CD4-positive, CD25-positive, alpha-beta regulatory T cell (primary cell): ENCODE results near the gene S100A8. TPM values are rescaled to one million over a fixed set of nuclear protein-coding genes. Genes with fewer than 3 reads are reported as not detected.

Source experiments
- ATAC-seq, 2 donors: fragments of 150-1000 bp; cut with Tn5 transposase; one replicate each; pipeline ENCODE4 v1.10.0; 2021; ENCODE audit warnings: low read depth in 2 of 2, moderate number of reproducible peaks in 2 of 2, moderate library complexity in 1 of 2
- DNase-seq, 3 donors: peaks; one replicate each; pipeline versions ENCODE4 v3.0.0 to v3.0.0-alpha.2; 2012 to 2022; ENCODE audit warnings: mixed read lengths in 1 of 3
- H3K27ac ChIP-seq: one replicate; pipeline ENCODE4 v1.7.0; 2013; ENCODE audit warnings: mild to moderate bottlenecking, low read length; ENCODE audit not compliant: insufficient read depth, poor library complexity, severe bottlenecking
- H3K27me3 ChIP-seq: one replicate; pipeline ENCODE4 v1.7.0; 2013; ENCODE audit warnings: low read length; ENCODE audit not compliant: control insufficient read depth, insufficient read depth
- H3K36me3 ChIP-seq: one replicate; pipeline ENCODE4 v1.7.0; 2013; ENCODE audit warnings: mild to moderate bottlenecking, low read length, moderate library complexity; ENCODE audit not compliant: control insufficient read depth, insufficient read depth
- H3K4me1 ChIP-seq: 2 replicates; pipeline ENCODE4 v1.7.0; 2013; ENCODE audit warnings: mild to moderate bottlenecking, low read length; ENCODE audit not compliant: insufficient read depth, control insufficient read depth, poor library complexity, severe bottlenecking
- H3K4me3 ChIP-seq: one replicate; pipeline ENCODE4 v1.7.0; 2013; ENCODE audit warnings: low read depth, mild to moderate bottlenecking, low read length, moderate library complexity
- H3K9me3 ChIP-seq, 2 experiments: 1 replicate in 1 of 2; 2 replicates in 1 of 2; pipeline ENCODE4 v1.7.0; 2013; ENCODE audit warnings: low read length in 2 of 2, mild to moderate bottlenecking in 1 of 2, moderate library complexity in 1 of 2; ENCODE audit not compliant: control insufficient read depth in 2 of 2
- H3K27ac Mint-ChIP-seq, 3 donors: one replicate each; pipeline ENCODE4 v1.8.0; 2020 to 2022; ENCODE audit warnings: mild to moderate bottlenecking in 3 of 3, mixed read lengths in 3 of 3, moderate library complexity in 2 of 3
- H3K27me3 Mint-ChIP-seq: one replicate; pipeline ENCODE4 v1.8.0; 2022; ENCODE audit warnings: mild to moderate bottlenecking, mixed read lengths
- H3K36me3 Mint-ChIP-seq: one replicate; pipeline ENCODE4 v1.8.0; 2020; ENCODE audit warnings: mixed read lengths
- H3K4me1 Mint-ChIP-seq, 4 donors: one replicate each; pipeline ENCODE4 v1.8.0; 2020 to 2022; ENCODE audit warnings: mixed read lengths in 4 of 4, mild to moderate bottlenecking in 1 of 4
- H3K4me3 Mint-ChIP-seq, 4 donors: one replicate each; pipeline ENCODE4 v1.8.0; 2020 to 2022; ENCODE audit warnings: mild to moderate bottlenecking in 4 of 4, mixed read lengths in 4 of 4, moderate library complexity in 3 of 4
- H3K9me3 Mint-ChIP-seq, 7 donors: one replicate each; pipeline ENCODE4 v1.8.0; 2020 to 2022; ENCODE audit warnings: mixed read lengths in 7 of 7, mild to moderate bottlenecking in 3 of 7, moderate library complexity in 2 of 7
- polyA plus RNA-seq, 4 donors: library from polyadenylated mRNA; unstranded; fragments of 300-500 nt; fragmentation: Illumina TruSeq; gene quantifications; one replicate each; pipeline ENCODE4 v1.2.3, GENCODE V29; 2021
- total RNA-seq: library from RNA; stranded (reverse); gene quantifications from one replicate; pipeline ENCODE4 v1.2.3, GENCODE V29; 2022

Gene S100A8
- total and polyA plus RNA-seq, 5 donors from 2014 or later = 2.7 to 32.7 (median 7.8) TPM; not detected in 2

DNA sequence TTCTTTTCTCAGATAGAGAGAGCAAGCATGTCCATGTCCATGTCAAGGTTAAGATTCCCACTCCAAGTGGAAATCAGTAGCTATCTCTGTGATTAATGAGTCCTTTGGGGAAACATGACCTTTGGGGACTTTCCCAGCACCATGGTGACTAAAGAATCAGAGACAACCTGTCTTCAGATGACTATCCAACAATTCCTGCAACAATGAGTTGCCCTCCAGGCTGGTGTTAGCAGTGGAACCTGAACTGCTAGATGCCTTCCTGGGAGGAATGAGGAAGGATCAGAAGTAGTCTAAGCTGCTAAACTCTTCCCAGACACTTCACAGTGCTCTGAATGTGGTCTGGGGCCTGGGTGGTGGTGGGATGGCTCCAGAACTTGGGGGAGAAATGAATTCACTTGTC is 26.7 kb downstream of the S100A8 start:
- H3K36me3 Mint-ChIP-seq = no peaks in the 10 kb centered on the region
- no peaks in the 10 kb centered on the region for H3K9me3 Mint-ChIP-seq
- ATAC-seq = no peak
- Histone ChIP-seq H3K27ac (no peak overlapping the region), H3K4me1 (no peaks in the 10 kb centered on the region), H3K4me3 (no peak overlapping the region), H3K27me3 (no peaks in the 10 kb centered on the region), H3K9me3 (no peaks in the 10 kb centered on the region), H3K36me3 (no peaks in the 10 kb centered on the region)
- DNase-seq = no peak
- peaks cover 9% of the 10 kb centered on the region for H3K27me3 Mint-ChIP-seq
- H3K27ac Mint-ChIP-seq = no peak overlapping the region
- no peak overlapping the region for H3K4me3 Mint-ChIP-seq
- H3K4me1 Mint-ChIP-seq = no peaks in the 10 kb centered on the region

GRCh38 chr1:153363641-153364040 is 27.2 kb downstream of the S100A8 start:
- peaks cover 9% of the 10 kb centered on the region for H3K27me3 Mint-ChIP-seq
- Histone ChIP-seq H3K27me3 (no peaks in the 10 kb centered on the region), H3K4me3 (no peak overlapping the region), H3K27ac (no peak overlapping the region), H3K9me3 (no peaks in the 10 kb centered on the region), H3K36me3 (no peaks in the 10 kb centered on the region), H3K4me1 (no peaks in the 10 kb centered on the region)
- no peaks in the 10 kb centered on the region for H3K9me3 Mint-ChIP-seq
- no peaks in the 10 kb centered on the region for H3K36me3 Mint-ChIP-seq
- no peak overlapping the region for H3K27ac Mint-ChIP-seq
- no peak overlapping the region for H3K4me3 Mint-ChIP-seq
- DNase-seq (no peak), ATAC-seq (no peak)
- H3K4me1 Mint-ChIP-seq = no peaks in the 10 kb centered on the region

DNA sequence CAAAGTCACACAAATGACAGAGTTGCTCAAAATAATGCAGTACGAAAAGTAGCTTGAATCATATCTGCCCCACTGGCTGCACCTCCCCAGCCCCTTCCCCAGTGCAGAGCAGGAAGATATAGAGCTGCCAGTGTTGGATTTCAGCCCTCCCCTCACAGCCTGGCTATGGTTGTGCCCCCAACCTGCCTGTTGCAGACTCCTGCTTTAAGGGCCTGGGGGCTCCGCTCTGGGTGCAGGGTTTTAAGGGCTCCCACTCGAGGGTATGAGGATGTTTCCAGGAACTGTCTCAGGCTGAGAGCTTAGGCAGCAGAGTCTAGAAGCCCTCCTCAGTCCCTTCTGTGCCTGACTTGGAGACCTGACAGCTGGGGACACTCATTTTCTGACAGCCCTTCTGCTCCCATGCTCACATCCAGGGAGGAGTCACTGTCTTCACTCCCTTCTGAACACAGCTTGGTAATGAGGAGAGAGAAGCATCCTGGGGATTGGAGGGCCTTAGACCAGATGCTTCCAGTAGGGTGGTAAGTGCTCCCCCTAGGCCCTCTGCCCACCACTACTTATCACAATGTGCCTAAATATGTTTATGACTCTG is 28.6 kb downstream of the S100A8 start:
- no peaks in the 10 kb centered on the region for H3K36me3 Mint-ChIP-seq
- H3K27me3 ChIP-seq = no peaks in the 10 kb centered on the region
- no peak overlapping the region for H3K4me3 Mint-ChIP-seq
- ATAC-seq (no peak), DNase-seq (no peak)
- H3K4me1 ChIP-seq = peaks cover 6% of the 10 kb centered on the region
- H3K36me3 ChIP-seq = no peaks in the 10 kb centered on the region
- H3K27ac ChIP-seq = no peak overlapping the region
- no peaks in the 10 kb centered on the region for H3K9me3 Mint-ChIP-seq
- H3K27me3 Mint-ChIP-seq = peaks cover 9% of the 10 kb centered on the region
- no peaks in the 10 kb centered on the region for H3K9me3 ChIP-seq
- H3K27ac Mint-ChIP-seq = no peak overlapping the region
- H3K4me3 ChIP-seq = no peak overlapping the region
- H3K4me1 Mint-ChIP-seq = peaks cover 0 to 10% (median 2%) of the 10 kb centered on the region in 4 donors

DNA sequence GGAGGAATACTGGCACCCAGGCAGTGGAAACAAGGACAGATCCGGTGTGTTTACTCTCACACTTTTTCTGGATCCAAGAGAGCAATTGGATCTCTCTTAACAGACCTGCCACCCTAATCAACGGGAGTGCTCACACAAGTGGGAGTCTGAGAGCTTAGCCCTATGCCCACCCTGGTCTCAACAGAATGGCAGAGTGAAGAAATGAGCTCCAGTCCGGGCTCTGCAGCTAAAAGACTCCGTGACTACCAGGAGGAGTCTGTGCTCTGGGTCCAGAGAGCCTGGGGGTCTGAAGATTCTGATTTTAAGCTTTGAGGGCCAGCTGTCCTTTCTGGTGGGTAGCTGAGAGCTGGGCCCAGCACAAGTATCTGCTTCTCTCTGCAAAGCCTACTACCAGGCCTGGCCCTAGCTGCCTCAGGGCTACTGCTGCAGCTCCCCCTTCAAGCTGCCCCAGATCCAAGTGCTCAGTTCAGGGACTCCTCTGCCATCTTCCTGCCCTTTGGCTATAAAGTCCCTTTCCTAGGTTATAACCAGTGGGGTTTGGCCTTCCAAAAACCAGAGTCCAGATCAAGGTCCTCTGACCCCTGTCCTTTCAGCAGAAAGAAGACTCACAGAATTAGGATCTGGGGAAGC is 29.3 kb downstream of the S100A8 start:
- no peaks in the 10 kb centered on the region for H3K27me3 ChIP-seq
- ATAC-seq = no peak
- no peak overlapping the region for H3K27ac ChIP-seq
- H3K4me1 ChIP-seq = peaks cover 6% of the 10 kb centered on the region
- no peaks in the 10 kb centered on the region for H3K9me3 ChIP-seq
- Mint-ChIP-seq H3K4me1 (peaks cover 0 to 13% (median 3%) of the 10 kb centered on the region in 4 donors), H3K36me3 (no peaks in the 10 kb centered on the region), H3K4me3 (no peak overlapping the region), H3K27ac (peak overlapping the region in 1 of 3 donors; percentile 15), H3K9me3 (no peaks in the 10 kb centered on the region), H3K27me3 (peaks cover 9% of the 10 kb centered on the region)
- DNase-seq = no peak
- H3K4me3 ChIP-seq = no peak overlapping the region
- no peaks in the 10 kb centered on the region for H3K36me3 ChIP-seq

DNA sequence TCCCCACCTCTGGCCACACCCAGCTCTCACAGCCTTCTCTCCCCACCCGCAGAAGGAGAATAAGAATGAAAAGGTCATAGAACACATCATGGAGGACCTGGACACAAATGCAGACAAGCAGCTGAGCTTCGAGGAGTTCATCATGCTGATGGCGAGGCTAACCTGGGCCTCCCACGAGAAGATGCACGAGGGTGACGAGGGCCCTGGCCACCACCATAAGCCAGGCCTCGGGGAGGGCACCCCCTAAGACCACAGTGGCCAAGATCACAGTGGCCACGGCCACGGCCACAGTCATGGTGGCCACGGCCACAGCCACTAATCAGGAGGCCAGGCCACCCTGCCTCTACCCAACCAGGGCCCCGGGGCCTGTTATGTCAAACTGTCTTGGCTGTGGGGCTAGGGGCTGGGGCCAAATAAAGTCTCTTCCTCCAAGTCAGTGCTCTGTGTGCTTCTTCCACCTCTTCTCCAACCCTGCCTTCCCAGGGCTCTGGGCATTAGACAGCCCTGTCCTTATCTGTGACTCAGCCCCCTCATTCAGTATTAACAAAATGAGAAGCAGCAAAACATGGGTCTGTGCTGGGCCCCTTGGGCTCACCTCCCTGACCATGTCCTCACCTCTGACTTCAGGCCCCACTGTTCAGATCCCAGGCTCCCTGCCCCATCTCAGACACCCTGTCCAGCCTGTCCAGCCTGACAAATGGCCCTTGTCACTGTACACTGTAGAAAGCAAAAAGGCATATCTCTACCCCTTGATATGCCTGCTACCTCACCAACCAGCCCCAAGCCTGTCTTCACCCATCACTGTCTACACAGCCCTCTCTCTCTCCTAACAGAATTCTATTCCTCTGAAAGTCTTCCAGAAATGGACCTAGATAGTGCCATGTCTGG is 30.0 kb downstream of the S100A8 start:
- H3K4me1 ChIP-seq = peaks cover 6% of the 10 kb centered on the region
- no peak overlapping the region for H3K27ac ChIP-seq
- peaks cover 4% of the 10 kb centered on the region for H3K27me3 Mint-ChIP-seq
- no peak overlapping the region for H3K4me3 Mint-ChIP-seq
- H3K36me3 ChIP-seq = no peaks in the 10 kb centered on the region
- H3K27me3 ChIP-seq = no peaks in the 10 kb centered on the region
- DNase-seq (no peak), ATAC-seq (no peak)
- H3K9me3 ChIP-seq = no peaks in the 10 kb centered on the region
- no peaks in the 10 kb centered on the region for H3K9me3 Mint-ChIP-seq
- H3K27ac Mint-ChIP-seq = peak overlapping the region in 2 of 3 donors; percentile 15 to 16
- no peak overlapping the region for H3K4me3 ChIP-seq
- no peaks in the 10 kb centered on the region for H3K36me3 Mint-ChIP-seq
- peaks cover 0 to 13% (median 3%) of the 10 kb centered on the region in 4 donors for H3K4me1 Mint-ChIP-seq

DNA sequence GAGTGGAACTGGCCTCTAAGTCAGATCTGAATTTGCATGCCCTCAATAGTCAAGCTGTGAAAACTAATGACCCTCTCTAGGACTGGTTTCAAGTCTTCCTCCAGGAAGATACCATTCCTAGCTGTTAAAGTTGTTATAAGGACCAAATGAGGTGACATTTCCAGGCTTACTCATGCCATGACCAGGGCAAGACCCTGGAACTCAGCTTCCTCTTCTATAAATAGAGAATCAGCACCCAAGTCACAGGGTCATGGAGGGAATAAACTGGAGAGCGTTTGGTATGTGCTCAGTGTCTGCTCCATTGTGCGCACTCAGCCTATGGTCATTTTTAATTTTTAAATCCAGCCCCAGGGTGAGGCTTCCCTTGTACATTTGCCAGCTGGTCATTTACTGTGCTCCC is 30.7 kb downstream of the S100A8 start:
- no peaks in the 10 kb centered on the region for H3K36me3 Mint-ChIP-seq
- no peak overlapping the region for H3K4me3 Mint-ChIP-seq
- H3K9me3 Mint-ChIP-seq = no peaks in the 10 kb centered on the region
- H3K27ac ChIP-seq = no peak overlapping the region
- H3K4me3 ChIP-seq = no peak overlapping the region
- H3K4me1 ChIP-seq = peaks cover 6% of the 10 kb centered on the region
- peaks cover 4% of the 10 kb centered on the region for H3K27me3 Mint-ChIP-seq
- no peak for DNase-seq
- no peaks in the 10 kb centered on the region for H3K9me3 ChIP-seq
- no peaks in the 10 kb centered on the region for H3K27me3 ChIP-seq
- no peak overlapping the region for H3K27ac Mint-ChIP-seq
- peaks cover 0 to 13% (median 3%) of the 10 kb centered on the region in 4 donors for H3K4me1 Mint-ChIP-seq
- H3K36me3 ChIP-seq = no peaks in the 10 kb centered on the region
- ATAC-seq = no peak

DNA sequence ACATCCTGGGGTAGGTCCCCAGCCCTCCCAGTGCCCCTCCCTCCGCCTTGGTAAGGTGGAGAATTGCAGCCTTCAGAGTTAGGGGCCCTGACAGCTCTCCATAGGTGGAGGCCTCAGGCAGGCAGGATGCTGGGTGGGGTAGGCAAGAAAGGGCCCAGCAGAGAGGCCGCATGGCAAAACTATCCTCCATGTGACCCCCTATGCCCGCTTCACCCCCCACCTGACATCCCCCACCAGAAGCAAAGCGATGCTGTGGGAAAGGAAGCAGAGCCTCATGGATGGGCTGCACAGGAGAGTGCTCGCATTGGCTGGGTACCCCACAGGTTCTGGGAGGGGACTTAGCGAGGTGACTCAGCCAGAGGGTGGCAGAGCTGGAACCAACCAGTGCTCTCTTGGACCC is 31.6 kb downstream of the S100A8 start:
- peaks cover 0 to 1% (median 0%) of the 10 kb centered on the region in 7 donors for H3K9me3 Mint-ChIP-seq
- H3K36me3 Mint-ChIP-seq = no peaks in the 10 kb centered on the region
- ATAC-seq (no peak), DNase-seq (no peak)
- H3K27me3 ChIP-seq = no peaks in the 10 kb centered on the region
- peaks cover 0 to 13% (median 3%) of the 10 kb centered on the region in 4 donors for H3K4me1 Mint-ChIP-seq
- H3K36me3 ChIP-seq = no peaks in the 10 kb centered on the region
- H3K27me3 Mint-ChIP-seq = peaks cover 4% of the 10 kb centered on the region
- no peak overlapping the region for H3K27ac ChIP-seq
- H3K4me3 ChIP-seq = no peak overlapping the region
- peaks cover 6% of the 10 kb centered on the region for H3K4me1 ChIP-seq
- no peak overlapping the region for H3K4me3 Mint-ChIP-seq
- no peaks in the 10 kb centered on the region for H3K9me3 ChIP-seq
- no peak overlapping the region for H3K27ac Mint-ChIP-seq
